AG04450 (cell line): ENCODE measurements around the gene ATP5MC2. TPM values are rescaled to one million over a fixed set of nuclear protein-coding genes. Genes with fewer than 3 reads are reported as not detected.
"Not testable (repeated sequence)": the region's sequence is repeated elsewhere in the genome, so short reads cannot be mapped to it uniquely, and the experiment has no call there.

ENCODE experiments used
- CTCF ChIA-PET: fragments of 300-600, 350-600 bp; formaldehyde crosslinking; extraction: SDS; loops from one replicate; lab custom pipeline; 2022; ENCODE audit warnings: antibody characterized with exemption, inconsistent platforms; lab: Charles Lee
- POLR2A ChIA-PET: fragments of 350-600 bp; formaldehyde crosslinking; extraction: SDS; loops from one replicate; lab custom pipeline; 2021; ENCODE audit warnings: antibody characterized with exemption, inconsistent platforms; lab: Yijun Ruan, JAX
- DNase-seq: peaks from one replicate; pipeline ENCODE4 v3.0.0-alpha.2; 2011; ENCODE audit warnings: low read depth, low spot score
- H3K27ac ChIP-seq: one replicate; pipeline ENCODE4 v1.5.1; 2012; ENCODE audit warnings: low read depth, low read length, control low read depth
- H3K27me3 ChIP-seq: one replicate; pipeline ENCODE4 v1.6.0; 2012; ENCODE audit warnings: low read length; ENCODE audit not compliant: control insufficient read depth, insufficient read depth
- H3K4me3 ChIP-seq: 2 replicates; pipeline ENCODE4 v1.5.1; 2011; ENCODE audit warnings: mild to moderate bottlenecking, low read depth, low read length, control low read depth
- H3K9me3 ChIP-seq: 2 replicates; pipeline ENCODE4 v1.5.1; 2012; ENCODE audit warnings: low read length; ENCODE audit not compliant: control insufficient read depth, insufficient read depth
- CTCF ChIP-seq: IDR thresholded peaks from 2 replicates; pipeline ENCODE4 v1.5.1; 2011; ENCODE audit warnings: low read depth, low read length, control low read depth, inconsistent platforms
- polyA minus RNA-seq: library from RNA; depleted of rRNA, polyadenylated mRNA; stranded (reverse); fragments of >200 nt; gene quantifications from 2 replicates; pipeline ENCODE4 v1.2.3, GENCODE V29; 2011; rRNA and poly(A)+ RNA removed
- polyA plus RNA-seq: library from polyadenylated mRNA; depleted of rRNA; stranded (reverse); fragments of >200 nt; gene quantifications from 2 replicates; pipeline ENCODE4 v1.2.3, GENCODE V29; 2011; rRNA removed

Gene ATP5MC2
- polyA plus RNA-seq (261 and 433 TPM in 2 replicates), polyA minus RNA-seq (761 and 1,133 TPM in 2 replicates)

DNA sequence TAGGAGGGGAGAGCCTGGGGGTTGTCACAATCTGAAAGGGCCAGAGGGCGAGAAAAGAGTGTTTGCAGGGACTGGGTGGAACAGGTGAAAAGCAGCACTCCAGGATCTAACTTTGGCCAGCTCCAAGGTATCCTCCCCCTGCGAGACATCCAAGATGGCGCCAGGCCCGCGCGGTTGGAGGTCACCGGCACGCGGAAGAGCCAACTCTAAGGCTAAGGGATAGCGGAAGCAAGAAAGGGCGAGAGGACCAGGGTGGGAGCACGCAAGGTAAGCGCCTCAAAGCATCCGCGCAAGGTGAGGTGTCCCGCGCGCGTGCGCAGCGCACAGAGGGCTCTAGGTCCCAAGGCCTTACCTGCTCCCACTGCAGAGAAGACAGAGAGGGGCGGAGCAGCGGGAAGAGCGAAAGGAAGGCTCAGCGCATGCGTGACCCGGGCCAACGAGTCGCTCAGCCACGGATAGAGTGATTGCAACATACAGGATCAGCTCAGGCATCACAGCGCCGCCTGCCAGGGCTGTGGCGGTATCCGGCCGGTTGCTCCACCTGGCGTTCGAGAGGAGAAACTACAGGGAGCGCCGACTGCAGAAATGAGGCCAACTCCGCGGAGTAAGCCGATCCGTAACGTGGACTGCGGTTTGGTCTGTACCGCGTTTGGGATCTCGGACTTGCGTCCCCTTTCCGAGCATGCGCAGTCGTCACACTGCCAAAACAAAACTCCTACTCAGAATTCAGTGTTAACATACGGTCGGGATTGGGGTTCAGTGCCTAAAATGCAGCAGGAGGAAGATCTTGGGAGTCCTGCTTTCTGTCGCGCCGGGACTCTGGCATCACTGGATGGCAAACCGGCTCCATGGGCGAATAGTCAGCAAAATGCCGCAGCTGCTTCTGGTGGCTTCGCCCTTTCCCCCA is at the start of gene ATP5MC2:
TSS of gene ATP5MC2 (minus strand) at position 383 of the 907 bp plus-strand sequence. CDS start 3,469 bp downstream, outside the sequence.
- no peaks in the 10 kb centered on the region for H3K27me3 ChIP-seq
- ChIA-PET CTCF (interaction anchor here (0.5 to 5.2 kb wide), 31 partner anchors 8 to 168 kb away, joined by 3 to 103 read pairs (median 5); partner anchors contain the start of gene ATF7), POLR2A (interaction anchor here (0.6 to 2.3 kb wide), 11 partner anchors 16 to 187 kb away, joined by 3 to 14 read pairs (median 4); partner anchors contain the start of genes ATF7 and TARBP2)
- peak; percentile 99 for DNase-seq
- H3K9me3 ChIP-seq = no peaks in the 10 kb centered on the region
- H3K4me3 ChIP-seq = peak within 1 kb of the TSS; percentile 94
- TF ChIP-seq CTCF = peak; percentile 100
- peak within 1 kb of the TSS; percentile 91 for H3K27ac ChIP-seq

GRCh38 chr12:53722450-53723041 is 46.7 kb upstream of the ATP5MC2 start:
- H3K27me3 ChIP-seq = no peaks in the 10 kb centered on the region
- ChIA-PET CTCF (interaction anchor here (0.9 to 17.3 kb wide), 5 partner anchors 17 to 47 kb away, joined by 3 to 439 read pairs (median 5); partner anchors contain the start of gene ATP5MC2), POLR2A (interaction anchor here (0.5 to 0.6 kb wide), 2 partner anchors 17 to 470 kb away, joined by 3 read pairs; no protein-coding TSS in a partner anchor)
- no peak overlapping the region for H3K4me3 ChIP-seq
- peak; percentile 20 for DNase-seq
- H3K9me3 ChIP-seq = no peaks in the 10 kb centered on the region
- H3K27ac ChIP-seq = no peak overlapping the region
- no peak for TF ChIP-seq CTCF

- no peak for TF ChIP-seq CTCF
- ChIA-PET POLR2A (no interaction called here), CTCF (interaction anchor here (1.7 to 17.3 kb wide), 3 partner anchors 19 to 24 kb away, joined by 4 to 439 read pairs (median 9); no protein-coding TSS in a partner anchor)
- DNase-seq = no peak
- Histone ChIP-seq H3K27ac (no peak overlapping the region), H3K9me3 (no peaks in the 10 kb centered on the region), H3K4me3 (no peak overlapping the region), H3K27me3 (no peaks in the 10 kb centered on the region)
These were observed 45.1 kb upstream of the ATP5MC2 start for GRCh38 chr12:53720946-53721345.

GRCh38 chr12:53719649-53720048 is 43.8 kb upstream of the ATP5MC2 start:
- ChIA-PET POLR2A (no interaction called here), CTCF (interaction anchor here (1.4 to 3.0 kb wide), 4 partner anchors 18 to 28 kb away, joined by 4 to 10 read pairs (median 8); no protein-coding TSS in a partner anchor)
- no peak for TF ChIP-seq CTCF
- DNase-seq = no peak
- H3K27me3 ChIP-seq = no peaks in the 10 kb centered on the region
- H3K4me3 ChIP-seq = no peak overlapping the region
- no peak overlapping the region for H3K27ac ChIP-seq
- no peaks in the 10 kb centered on the region for H3K9me3 ChIP-seq

DNA sequence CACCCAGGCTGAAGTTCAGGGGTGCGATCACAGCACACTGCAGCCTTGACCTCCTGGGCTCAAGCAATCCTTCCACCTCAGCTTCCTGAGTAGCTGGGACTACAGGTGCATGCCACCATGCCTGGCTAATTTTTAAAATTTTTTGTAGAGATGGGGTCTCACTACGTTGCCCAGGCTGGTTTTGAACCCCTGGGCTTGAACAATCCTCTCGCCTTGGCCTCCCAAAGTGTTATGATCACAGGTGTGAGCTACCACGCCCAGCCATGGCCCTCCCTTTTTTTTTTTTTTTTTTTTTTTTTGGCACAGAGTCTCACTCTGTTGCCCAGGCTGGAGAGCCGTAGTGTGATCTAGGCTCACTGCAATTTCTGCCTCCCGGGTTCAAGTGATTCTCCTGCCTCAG is 42.7 kb upstream of the ATP5MC2 start:
- H3K27me3 ChIP-seq, H3K4me3 ChIP-seq, H3K27ac ChIP-seq, POLR2A ChIA-PET, H3K9me3 ChIP-seq, DNase-seq: not testable (repeated sequence)
- CTCF ChIA-PET = interaction anchor here (0.8 to 3.0 kb wide), 4 partner anchors 13 to 27 kb away, joined by 4 to 10 read pairs (median 8); no protein-coding TSS in a partner anchor
